ENCODE data around the gene ENTPD5. TPM values are rescaled to one million over a fixed set of nuclear protein-coding genes. Genes with fewer than 3 reads are reported as not detected.

The ENTPD5 gene
- polyA plus RNA-seq, 3 donors, result 4.6 to 8.0 (median 6.5) TPM

Other genes starting within 250 kb of the ENTPD5 start
- 1 to 10 TPM; 3.2 to 7.5 (median 5.2) TPM for gene PTGR2, start 167.5 kb downstream of the ENTPD5 start, polyA plus RNA-seq
- 10 to 100 TPM; 12.6 to 38.1 (median 28.5) TPM for gene ZNF410, start 132.4 kb downstream of the ENTPD5 start, polyA plus RNA-seq
- gene FAM161B, start 69.2 kb downstream of the ENTPD5 start, polyA plus RNA-seq, result 1 to 10 TPM; 1.3 to 2.7 (median 2.0) TPM
- gene COQ6, start 69.0 kb downstream of the ENTPD5 start, polyA plus RNA-seq, result 10 to 100 TPM in 1 of 3 donors, 1 to 10 TPM in 2; 8.4 to 28.8 (median 8.7) TPM
- 1 to 10 TPM; 1.6 to 7.6 (median 2.4) TPM for gene BBOF1, start 61 bp upstream of the ENTPD5 start, polyA plus RNA-seq
- gene ALDH6A1, start 65.2 kb upstream of the ENTPD5 start, polyA plus RNA-seq, result 10 to 100 TPM; 11.8 to 47.7 (median 25.9) TPM
- 10 to 100 TPM in 1 of 3 donors, 1 to 10 TPM in 2; 2.3 to 16.3 (median 7.8) TPM for gene LIN52, start 65.7 kb upstream of the ENTPD5 start, polyA plus RNA-seq
- not detected for gene VSX2, start 220.2 kb upstream of the ENTPD5 start, polyA plus RNA-seq